GM21737 (cell line): ENCODE measurements around the gene KCNIP1.

ENCODE experiments used
- ATAC-seq: cut with Tn5 transposase; IDR thresholded peaks from one replicate; pipeline ENCODE4 v1.9.1; 2021; ENCODE audit warnings: mild to moderate bottlenecking, moderate library complexity; ENCODE audit not compliant: unreplicated experiment

KCNIP1 gene

GRCh38 chr5:170590566-170590965 is 86.7 kb downstream of the KCNIP1 start:
- no peak for ATAC-seq

GRCh38 chr5:170591054-170591453 is 87.2 kb downstream of the KCNIP1 start:
- ATAC-seq = no peak

- ATAC-seq = no peak
Measured at GRCh38 chr5:170596482-170597044, 92.7 kb downstream of the KCNIP1 start.

- ATAC-seq = no peak
Measured at GRCh38 chr5:170597109-170597751, 93.4 kb downstream of the KCNIP1 start.

GRCh38 chr5:170597872-170598271 is 94.1 kb downstream of the KCNIP1 start:
- no peak for ATAC-seq

- no peak for ATAC-seq
Measured at GRCh38 chr5:170599756-170600155, 95.9 kb downstream of the KCNIP1 start.

GRCh38 chr5:170601619-170602018 is 97.8 kb downstream of the KCNIP1 start:
- no peak for ATAC-seq

- ATAC-seq = no peak
Measured at GRCh38 chr5:170603109-170603508, 99.3 kb downstream of the KCNIP1 start.

GRCh38 chr5:170603578-170604565 is 100.1 kb downstream of the KCNIP1 start:
- peak; percentile 64 for ATAC-seq

GRCh38 chr5:170606941-170607340 is 103.1 kb downstream of the KCNIP1 start:
- ATAC-seq = no peak

- no peak for ATAC-seq
Measured at GRCh38 chr5:170611449-170612090, 107.8 kb downstream of the KCNIP1 start.

- no peak for ATAC-seq
Measured at GRCh38 chr5:170612256-170612678, 108.4 kb downstream of the KCNIP1 start.

- ATAC-seq = no peak
Measured at GRCh38 chr5:170614065-170614490, 110.3 kb downstream of the KCNIP1 start.

GRCh38 chr5:170614720-170615119 is 110.9 kb downstream of the KCNIP1 start:
- ATAC-seq = no peak

GRCh38 chr5:170617533-170618490 is 114.0 kb downstream of the KCNIP1 start:
- no peak for ATAC-seq

GRCh38 chr5:170619869-170620268 is 116.0 kb downstream of the KCNIP1 start:
- no peak for ATAC-seq

- no peak for ATAC-seq
Measured at GRCh38 chr5:170622933-170623332, 119.1 kb downstream of the KCNIP1 start.

- no peak for ATAC-seq
Measured at GRCh38 chr5:170623576-170624181, 119.9 kb downstream of the KCNIP1 start.
